Panc1 (cell line): ENCODE measurements around the gene CDC16. TPM values are rescaled to one million over a fixed set of nuclear protein-coding genes. Genes with fewer than 3 reads are reported as not detected.

Experiments used
- ATAC-seq: fragments of 200-7000 bp; cut with Tn5 transposase; 2 replicates; pipeline ENCODE4 v1.9.1; 2020; ENCODE audit warnings: mild to moderate bottlenecking, moderate library complexity
- BruUV-seq: library from RNA; stranded (reverse); fragments of 400-500 nt; replicated peaks from 2 replicates; lab custom pipeline; 2021; lab: Mats Ljungman, UMichigan
- CTCF ChIA-PET: fragments of 300-600 bp; sonication (Branson Sonifier 250); formaldehyde crosslinking; loops from one replicate; lab custom pipeline; 2022; ENCODE audit warnings: antibody characterized with exemption; lab: Charles Lee
- POLR2A ChIA-PET: fragments of 300-600 bp; sonication (Branson Sonifier 250); formaldehyde crosslinking; loops from one replicate; lab custom pipeline; 2022; ENCODE audit warnings: antibody characterized with exemption; lab: Charles Lee
- DNase-seq: peaks from one replicate; pipeline ENCODE4 v3.0.0-alpha.2; 2010; ENCODE audit warnings: low read depth, low spot score
- H3K27ac ChIP-seq: 2 replicates; pipeline ENCODE4 v1.5.1; 2011; ENCODE audit warnings: mild to moderate bottlenecking, low read length, inconsistent platforms
- H3K27me3 ChIP-seq: fragments of 200-500 bp; sonication (Bioruptor generic); 2 replicates; pipeline ENCODE4 v1.6.0; 2014; ENCODE audit warnings: low read length, inconsistent platforms; ENCODE audit not compliant: control insufficient read depth, insufficient read depth
- H3K36me3 ChIP-seq: fragments of 200-500 bp; sonication (Bioruptor generic); 2 replicates; pipeline ENCODE4 v1.5.1; 2014; ENCODE audit warnings: inconsistent platforms, mild to moderate bottlenecking, low read length, moderate library complexity; ENCODE audit not compliant: control insufficient read depth, insufficient read depth
- H3K4me1 ChIP-seq: 2 replicates; pipeline ENCODE4 v1.5.1; 2011; ENCODE audit warnings: inconsistent platforms, mild to moderate bottlenecking, low read length, moderate library complexity; ENCODE audit not compliant: control insufficient read depth, insufficient read depth
- H3K4me3 ChIP-seq, 2 experiments: 2 replicates each; pipeline ENCODE4 v1.5.1; 2011 to 2012; ENCODE audit warnings: low read depth in 2 of 2, low read length in 2 of 2, mild to moderate bottlenecking in 2 of 2, inconsistent platforms in 1 of 2, moderate library complexity in 1 of 2
- H3K9me3 ChIP-seq: fragments of 200-500 bp; sonication (Bioruptor generic); 2 replicates; pipeline ENCODE4 v1.5.1; 2014; ENCODE audit warnings: low read depth, mild to moderate bottlenecking, inconsistent platforms, low read length, moderate library complexity; ENCODE audit not compliant: control insufficient read depth, insufficient read depth
- CTCF ChIP-seq: fragments of 450-650 bp; IDR thresholded peaks from 2 replicates; pipeline ENCODE4 v1.5.1; 2017; ENCODE audit warnings: mild to moderate bottlenecking
- POLR2AphosphoS5 ChIP-seq: IDR thresholded peaks from 2 replicates; pipeline ENCODE4 v1.6.1; 2012; ENCODE audit warnings: mild to moderate bottlenecking, low read depth, low read length, moderate library complexity
- REST ChIP-seq, 2 experiments: IDR thresholded peaks; 2 replicates each; pipeline ENCODE4 v1.6.1; 2011 to 2012; ENCODE audit warnings: low read depth in 2 of 2, control low read depth in 1 of 2, low read length in 1 of 2, mild to moderate bottlenecking in 1 of 2, moderate library complexity in 1 of 2; ENCODE audit not compliant: insufficient read depth in 1 of 2
- SIN3A ChIP-seq: IDR thresholded peaks from 2 replicates; pipeline ENCODE4 v1.6.1; 2012; ENCODE audit warnings: low read depth, mild to moderate bottlenecking, low read length, moderate library complexity, borderline replicate concordance; ENCODE audit not compliant: insufficient read depth
- TCF7L2 ChIP-seq: IDR thresholded peaks from 2 replicates; pipeline ENCODE4 v1.6.1; 2011; ENCODE audit warnings: mild to moderate bottlenecking, low read depth, low read length, inconsistent platforms
- in situ Hi-C: cut with HindIII; loops from 2 replicates; pipeline ENCODE4 v1.10.0; 2016; ENCODE audit warnings: low sequenced_read_pairs, low pct_unique_long_range_greater_than_20kb
- intact Hi-C: fragments of 100-400 bp; cut with micrococcal nuclease; formaldehyde crosslinking; loops from one replicate; pipeline ENCODE4 v1.10.0; 2022; ENCODE audit not compliant: unreplicated experiment
- total RNA-seq: library from RNA; stranded (reverse); gene quantifications from one replicate; pipeline ENCODE4 v1.2.1, GENCODE V29; 2021; ENCODE audit not compliant: unreplicated experiment

CDC16 gene
- total RNA-seq, 1 experiment from 2014 or later: 51.8 TPM

- peak overlapping the region; percentile 66 to 76 for H3K4me3 ChIP-seq
- no TSS peak for BruUV-seq
- in situ Hi-C loops (no loop called here), intact Hi-C loops (no loop called here)
- DNase-seq (no peak), ATAC-seq (no peak)
- ChIA-PET POLR2A (interaction anchor here (0.6 kb wide), 1 partner anchor 34 kb away, joined by 3 read pairs; no protein-coding TSS in a partner anchor), CTCF (interaction anchor here (0.7 kb wide), 1 partner anchor 21 kb away, joined by 4 read pairs; no protein-coding TSS in a partner anchor)
- H3K27me3 ChIP-seq: no peaks in the 10 kb centered on the region
- peaks cover 7% of the 10 kb centered on the region; the same call in 1 of the 2 replicates for H3K36me3 ChIP-seq
- no peaks in the 10 kb centered on the region for H3K9me3 ChIP-seq
- 0 out of 2 replicates have a peak, but pooled peaks cover 4% of the 10 kb centered on the region for H3K4me1 ChIP-seq
- TF ChIP-seq REST (IDR thresholded peaks at IDR 0.05; ENCODE audit: insufficient read depth in 1 of 2, low read depth in 2 of 2, low read length in 1 of 2): no peak
- no peak for TF ChIP-seq TCF7L2
- TF ChIP-seq SIN3A: no peak
- TF ChIP-seq POLR2AphosphoS5: no peak
- no peak for TF ChIP-seq CTCF
- peak overlapping the region; percentile 78 for H3K27ac ChIP-seq
Observed at GRCh38 chr13:114313061-114313860, 78.6 kb downstream of the CDC16 start.

- POLR2A ChIA-PET: interaction anchor here (0.6 kb wide), 1 partner anchor 35 kb away, joined by 3 read pairs; no protein-coding TSS in a partner anchor
- Histone ChIP-seq H3K9me3 (no peaks in the 10 kb centered on the region), H3K27me3 (no peaks in the 10 kb centered on the region), H3K36me3 (peaks cover 7% of the 10 kb centered on the region; the same call in 1 of the 2 replicates), H3K4me1 (0 out of 2 replicates have a peak, but pooled peaks cover 4% of the 10 kb centered on the region), H3K4me3 (peak within 1 kb of the TSS; percentile 73 to 76), H3K27ac (peak within 1 kb of the TSS; percentile 83)
- intact Hi-C loops (no loop called here), in situ Hi-C loops (no loop called here)
- ATAC-seq: peak; percentile 96
- no peak; the same call in 1 of the 2 replicates for TF ChIP-seq SIN3A
- TF ChIP-seq TCF7L2: peak; percentile 43; the same call in 1 of the 2 replicates
- peak; percentile 71; the same call in 1 of the 2 replicates for TF ChIP-seq POLR2AphosphoS5
- no peak for TF ChIP-seq REST (IDR thresholded peaks at IDR 0.05; ENCODE audit: insufficient read depth in 1 of 2, low read depth in 2 of 2, low read length in 1 of 2)
- TF ChIP-seq CTCF: no peak
- DNase-seq: peak; percentile 38
- CTCF ChIA-PET: interaction anchor here (0.7 kb wide), 1 partner anchor 20 kb away, joined by 4 read pairs; no protein-coding TSS in a partner anchor
- no TSS peak for BruUV-seq
Observed at GRCh38 chr13:114314074-114314912, 79.6 kb downstream of the CDC16 start, which contains the start of gene CHAMP1. Gene CHAMP1 (plus strand): TSS chr13:114314503. CDS start chr13:114323843, 9,340 bp downstream.
